CD4-positive, alpha-beta T cell treated with Interleukin-6 at 100 ng/mL for 8 hours (primary cell): ENCODE measurements around the gene CORO1C.
"Not testable (repeated sequence)": the region's sequence is repeated elsewhere in the genome, so short reads cannot be mapped to it uniquely, and the experiment has no call there.

ENCODE experiments used
- DNase-seq: peaks from one replicate; pipeline ENCODE4 v3.0.0-alpha.2; 2020; ENCODE audit warnings: mixed read lengths, low spot score

The CORO1C gene

DNA sequence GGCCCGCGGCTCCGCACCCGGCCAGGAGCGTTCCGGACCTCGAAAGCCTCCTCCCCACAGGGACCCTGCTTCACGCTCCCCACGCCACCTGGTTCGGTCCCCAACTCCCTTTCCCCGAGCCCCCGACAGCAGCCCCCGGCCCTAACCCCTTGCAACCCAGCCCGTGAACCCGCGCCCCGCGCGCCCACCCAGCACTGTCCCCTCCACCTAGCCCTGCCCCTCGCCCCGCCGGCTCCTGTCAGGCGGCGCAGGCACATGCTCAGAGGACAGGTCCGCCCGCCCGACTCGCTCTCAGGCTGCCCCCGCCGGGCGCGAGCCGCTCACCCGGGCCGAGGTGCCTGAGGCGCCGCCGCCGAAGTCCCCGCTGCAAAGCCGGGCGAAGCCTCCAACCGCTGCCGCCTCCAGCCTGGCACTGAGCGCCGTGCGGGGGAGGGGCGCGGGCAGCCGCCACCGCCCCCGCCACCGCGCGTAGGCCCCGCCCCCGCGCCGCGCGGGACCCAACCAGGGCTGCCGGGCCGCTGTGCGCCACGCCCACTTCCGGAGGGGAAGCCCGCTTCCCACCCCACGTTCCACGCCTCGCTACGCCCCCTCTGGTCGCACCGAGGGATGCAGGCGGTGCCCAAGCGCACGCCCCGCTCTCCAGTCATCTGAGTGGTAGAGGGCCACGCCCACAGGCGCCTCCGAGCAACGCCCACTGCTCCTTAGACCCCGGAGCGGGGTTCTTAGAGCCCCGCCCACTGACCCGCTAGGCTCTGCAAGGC, at the start of gene CORO1C:
TSS of gene CORO1C (minus strand) at position 414 of the 761 bp plus-strand sequence. CDS start 30,200 bp downstream, outside the sequence.
- DNase-seq: peak; percentile 94

DNA sequence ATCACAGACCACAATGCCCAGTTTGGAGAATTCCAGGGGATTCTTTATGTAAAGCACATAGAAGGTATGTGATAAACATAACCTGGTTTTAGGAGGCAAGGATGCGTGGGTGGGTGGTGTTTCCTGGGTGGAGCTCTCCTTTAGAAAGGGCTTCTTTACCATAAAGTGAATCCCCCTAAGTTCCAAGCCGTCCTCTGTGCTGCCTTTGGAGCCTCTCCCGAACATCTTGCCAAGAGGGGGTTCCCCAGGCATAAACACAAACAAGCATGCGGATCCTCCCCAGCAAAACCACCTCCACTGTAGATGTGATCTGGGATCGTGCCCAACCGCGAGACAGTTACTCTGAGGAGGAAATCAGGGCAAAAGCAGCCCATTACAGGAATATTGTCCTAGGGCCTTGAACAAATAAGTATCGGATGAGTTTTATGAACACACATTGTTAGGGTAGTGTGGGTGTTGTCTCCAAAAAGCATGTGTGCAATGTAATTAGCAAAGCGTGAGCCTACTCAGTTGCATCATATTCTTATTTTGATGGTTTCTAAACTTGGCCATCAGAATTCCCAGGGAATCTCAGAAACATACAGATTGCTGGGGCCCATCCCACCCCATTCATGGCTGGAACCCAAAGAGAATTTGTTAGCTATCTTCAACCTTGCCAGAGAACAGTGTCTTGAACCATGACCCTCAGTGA, 48.8 kb upstream of the CORO1C start:
- no peak for DNase-seq

DNA sequence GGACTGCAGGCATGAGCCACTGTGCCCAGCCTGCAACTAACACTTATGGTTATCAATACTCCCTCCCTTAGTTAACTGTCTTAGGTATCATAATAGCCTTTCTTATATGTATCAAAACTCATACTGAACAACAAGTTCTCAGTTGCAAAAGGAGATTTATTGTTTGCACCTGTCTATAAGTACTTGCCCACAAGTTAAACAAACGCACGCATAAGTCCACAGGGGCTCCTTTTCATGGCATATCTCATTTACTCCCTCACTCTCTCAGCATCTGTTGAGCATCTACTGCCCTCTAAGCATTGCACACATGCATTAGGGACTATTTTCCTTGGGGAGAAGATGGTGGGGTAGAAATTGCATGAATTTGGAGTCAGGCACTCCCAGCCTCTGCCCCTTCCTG, 46.7 kb upstream of the CORO1C start:
- no peak for DNase-seq

DNA sequence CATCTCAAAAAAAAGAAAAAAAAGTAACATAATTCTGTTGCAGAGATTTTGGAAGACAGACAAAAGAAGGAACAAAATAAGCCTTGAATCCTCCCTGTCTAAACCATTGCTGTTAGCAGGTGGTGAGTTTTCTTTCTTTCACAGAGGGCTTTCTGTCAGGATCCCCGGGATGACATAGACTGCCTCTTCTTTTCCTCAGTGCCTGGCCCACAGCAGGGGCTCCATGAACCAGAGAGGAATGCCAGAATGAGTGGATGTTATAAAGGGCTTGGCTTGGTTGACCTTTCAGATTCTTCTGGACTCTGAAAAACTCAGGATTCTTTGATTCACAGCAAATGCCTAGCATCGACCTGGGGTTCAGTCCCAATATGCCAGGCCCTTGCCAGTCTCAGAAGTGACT, 45.8 kb upstream of the CORO1C start:
- DNase-seq: no peak

DNA sequence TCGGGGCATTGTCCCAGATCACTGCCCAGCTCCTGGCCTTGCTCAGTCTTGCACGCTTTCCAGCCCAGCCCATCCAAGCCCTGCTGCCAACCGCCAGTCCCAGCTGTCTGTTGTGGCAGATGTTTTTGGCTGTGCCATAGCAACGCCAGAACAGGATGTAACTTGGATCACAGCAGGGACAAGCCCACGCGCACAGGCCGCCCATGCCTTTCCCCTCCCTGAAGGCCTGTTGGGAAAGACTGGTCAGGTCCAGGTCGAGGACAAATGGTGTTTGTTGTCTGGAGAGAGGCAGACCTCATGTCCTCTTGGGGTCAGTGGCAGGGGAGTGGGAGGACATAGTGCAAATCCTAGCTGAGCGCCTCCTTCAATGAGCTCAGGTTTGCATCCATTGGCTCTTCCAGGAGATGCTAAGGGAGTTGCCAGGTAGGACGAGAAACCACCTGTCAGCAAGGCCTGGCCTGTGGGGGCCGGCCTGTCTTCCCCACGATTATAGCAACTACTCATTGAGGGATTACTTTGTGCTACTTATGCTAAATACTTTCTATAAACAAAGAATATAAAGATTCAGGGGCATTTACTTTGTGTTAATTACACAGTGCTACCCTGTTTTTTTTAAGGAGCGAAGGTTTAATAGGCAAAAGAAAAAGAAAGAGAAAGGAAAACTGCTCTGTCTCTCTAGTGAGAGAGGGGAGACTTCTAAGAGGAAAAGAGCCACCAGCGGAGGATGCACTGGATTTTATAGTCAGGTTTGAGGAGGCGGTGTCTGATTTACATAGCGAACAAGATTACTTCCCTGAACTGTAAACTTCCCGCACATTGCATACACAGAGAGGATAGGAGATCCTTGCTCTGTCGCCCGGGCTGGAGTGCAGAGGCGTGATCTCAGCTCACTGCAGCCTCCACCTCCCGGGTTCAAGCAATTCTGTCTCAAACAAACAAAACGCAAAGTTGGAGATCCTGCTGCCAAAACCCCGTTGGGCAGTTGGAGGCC, 42.8 kb upstream of the CORO1C start:
- no peak for DNase-seq

DNA sequence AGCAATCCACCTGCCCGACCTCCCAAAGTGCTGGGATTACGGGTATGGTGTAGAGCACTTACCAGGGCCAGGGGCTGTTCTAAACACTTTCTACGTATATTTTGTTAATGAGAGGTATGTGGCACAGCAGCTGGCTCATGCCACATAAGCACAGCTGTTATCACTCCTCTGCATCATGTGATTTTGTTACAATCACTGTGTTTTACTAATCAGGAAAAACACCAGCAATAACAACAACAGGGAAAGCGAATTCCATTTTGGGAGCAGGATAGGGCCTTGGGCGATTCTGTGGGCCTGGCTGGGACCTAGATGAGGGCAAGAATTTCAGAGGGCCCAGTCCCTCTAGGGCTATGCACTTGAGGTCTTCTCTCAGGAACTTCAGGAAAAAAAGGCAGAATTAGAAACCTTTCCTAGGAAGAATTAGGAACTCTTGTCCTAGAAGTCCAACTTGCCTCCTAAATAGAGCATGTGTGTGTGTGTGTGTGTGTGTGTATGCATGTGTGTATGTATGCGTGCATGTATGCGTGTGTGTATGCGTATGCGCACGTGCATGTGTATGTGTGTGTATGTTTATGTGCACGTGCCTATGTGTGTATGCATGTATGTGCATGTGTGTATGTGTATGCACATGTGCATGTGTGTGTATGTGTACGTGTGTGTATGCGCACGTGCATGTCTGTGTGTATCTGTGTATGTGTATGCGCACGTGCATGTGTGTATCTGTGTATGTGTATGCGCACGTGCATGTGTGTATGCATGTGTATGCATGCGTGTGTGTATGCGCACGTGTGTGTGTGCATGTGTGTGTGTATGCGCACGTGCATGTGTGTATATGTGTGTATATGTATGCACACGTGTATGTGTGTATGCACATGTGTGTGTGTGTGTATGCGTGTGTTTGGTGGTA, 41.8 kb upstream of the CORO1C start:
- DNase-seq: no peak

DNA sequence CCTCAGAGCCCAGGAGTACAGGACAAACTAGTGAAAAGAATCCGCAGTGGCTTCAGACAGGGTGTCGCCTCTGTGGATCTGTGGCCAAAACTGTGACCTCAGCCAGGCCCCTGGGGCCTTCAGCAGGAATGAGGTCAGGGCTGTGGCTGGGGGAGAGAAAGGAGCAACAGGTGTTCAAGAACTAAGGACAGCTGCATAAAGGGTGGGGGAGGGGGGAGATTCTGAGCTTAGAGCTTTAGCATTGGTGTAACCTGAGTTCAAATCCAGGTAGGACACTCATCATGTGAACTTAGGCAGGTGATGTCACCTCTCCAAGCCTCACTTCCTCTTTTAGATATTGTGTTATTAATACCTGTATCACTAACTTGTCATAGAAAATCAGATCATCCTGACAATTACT, 40.9 kb upstream of the CORO1C start:
- DNase-seq: no peak

DNA sequence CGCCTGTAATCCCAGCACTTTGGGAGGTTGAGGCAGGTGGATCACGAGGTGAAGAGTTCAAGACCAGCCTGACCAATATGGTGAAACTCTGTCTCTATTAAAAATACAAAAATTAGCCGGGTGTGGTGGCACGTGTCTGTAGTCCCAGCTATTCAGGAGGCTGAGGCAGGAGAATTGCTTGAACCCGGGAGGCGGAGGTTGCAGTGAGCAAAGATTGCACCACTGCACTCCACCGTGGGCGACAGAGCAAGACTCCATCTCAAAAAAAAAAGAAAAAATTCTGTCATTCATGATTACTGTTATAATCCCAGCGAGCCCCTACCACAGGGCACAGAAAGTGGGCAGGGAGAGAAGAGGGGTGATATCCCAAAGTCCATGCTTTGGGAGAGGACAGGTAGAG, 40.5 kb upstream of the CORO1C start:
- DNase-seq: not testable (repeated sequence)

DNA sequence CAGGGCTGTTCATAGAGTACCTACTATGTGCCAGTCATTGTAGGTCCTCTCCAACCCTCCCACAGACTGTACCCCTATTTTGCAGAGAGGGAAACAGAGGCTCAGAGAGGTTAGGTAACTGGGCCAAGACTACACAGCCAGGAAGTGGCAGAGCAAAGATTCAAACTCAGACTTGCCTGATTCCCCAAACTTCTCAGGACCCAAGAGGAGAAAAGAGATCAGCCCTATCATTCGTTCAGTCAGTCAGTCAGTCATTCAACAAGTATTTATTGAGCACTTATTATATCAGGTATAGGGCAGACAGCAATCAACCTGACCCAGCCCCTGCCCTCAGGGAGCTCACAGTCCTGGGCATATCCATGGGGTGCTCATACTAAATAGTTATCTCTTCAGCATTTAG, 39.6 kb upstream of the CORO1C start:
- no peak for DNase-seq

DNA sequence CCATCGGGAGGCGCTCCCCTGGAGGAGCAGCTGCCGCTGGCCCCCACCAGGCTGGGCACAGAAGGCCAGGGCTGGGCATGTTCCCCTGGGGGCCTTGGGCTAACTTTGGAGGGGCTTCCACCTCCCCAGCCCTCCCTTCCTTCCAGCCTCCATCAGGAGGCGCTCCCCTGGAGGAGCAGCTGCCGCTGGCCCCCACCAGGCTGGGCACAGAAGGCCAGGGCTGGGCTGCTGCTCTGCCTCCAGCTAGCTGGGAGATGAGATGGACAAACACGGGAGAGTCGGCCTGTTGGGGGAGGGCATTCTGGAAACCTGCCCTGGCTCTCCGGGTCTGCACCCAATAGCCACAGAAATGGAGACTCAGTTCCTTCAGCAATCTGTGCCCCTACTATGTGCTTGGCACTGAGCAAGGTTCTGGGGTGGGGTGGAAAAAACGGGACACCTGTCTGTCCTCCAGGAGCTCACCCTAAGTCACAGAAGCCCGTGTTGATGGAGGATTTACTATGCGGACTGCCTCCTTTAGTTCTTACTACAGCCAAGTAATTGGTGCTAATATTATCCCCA, 39.0 kb upstream of the CORO1C start:
- no peak for DNase-seq

DNA sequence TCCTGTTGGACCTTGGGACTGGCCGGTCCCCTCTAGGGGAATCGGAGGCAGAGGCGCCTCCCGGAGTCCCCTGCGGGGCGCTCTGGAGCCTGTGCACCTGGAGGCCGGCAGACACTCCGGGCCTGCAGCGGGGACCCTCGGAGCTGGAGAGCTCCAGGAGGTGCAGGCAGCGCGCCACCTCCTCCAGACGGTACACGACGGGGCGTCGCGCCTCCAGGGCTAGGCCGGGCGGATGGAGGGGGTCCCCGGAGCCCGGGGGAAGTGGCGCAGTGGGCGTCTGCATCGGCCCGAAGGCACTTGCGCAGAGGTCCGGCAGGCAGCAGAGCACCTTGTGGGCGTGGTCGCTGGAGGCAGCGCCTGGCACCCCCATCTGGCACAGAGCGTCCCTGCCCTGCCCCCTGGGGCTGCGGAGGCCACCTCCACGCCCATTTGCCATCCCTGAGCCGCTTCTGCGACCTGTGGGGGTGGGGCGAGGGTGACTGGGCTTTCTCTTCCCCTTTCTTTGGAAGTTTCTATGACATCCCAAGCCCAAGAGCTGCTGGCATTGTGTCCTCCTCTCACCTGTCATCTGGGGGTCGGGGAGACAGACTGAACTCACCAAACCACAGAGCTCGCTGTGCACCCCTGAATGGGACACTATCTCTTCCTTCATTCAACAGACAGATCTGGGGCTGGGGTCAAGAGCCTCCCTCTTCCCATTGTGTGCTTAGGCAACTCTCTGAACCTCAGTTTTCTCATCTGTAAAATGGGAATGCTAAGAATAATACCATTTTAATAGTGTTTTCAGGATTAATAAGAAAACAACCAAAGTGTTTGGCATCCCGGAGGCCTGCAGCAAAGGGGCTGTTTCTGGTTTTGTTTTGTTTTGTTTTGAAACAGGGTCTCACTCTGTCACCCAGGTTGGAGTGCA, 37.5 kb upstream of the CORO1C start:
- DNase-seq: no peak

DNA sequence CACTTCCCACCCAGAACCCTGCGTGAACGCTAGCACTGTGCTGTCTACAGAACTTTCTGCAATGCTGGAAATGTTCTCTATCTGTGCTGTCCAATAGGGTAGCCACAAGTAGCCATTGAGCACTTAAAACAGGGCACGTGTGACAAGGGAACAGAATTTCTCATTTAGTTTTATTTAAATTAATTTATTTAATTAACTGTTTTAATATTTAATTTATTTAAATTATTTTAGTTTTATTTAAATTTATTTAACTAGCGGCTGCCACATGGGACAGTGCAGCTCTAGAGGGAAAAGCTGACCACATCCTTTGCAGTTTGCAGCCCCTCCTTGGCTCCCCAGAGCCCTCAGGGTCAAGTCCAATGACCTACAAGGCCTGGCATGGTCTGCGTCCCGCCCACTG, 35.0 kb upstream of the CORO1C start:
- DNase-seq: no peak

DNA sequence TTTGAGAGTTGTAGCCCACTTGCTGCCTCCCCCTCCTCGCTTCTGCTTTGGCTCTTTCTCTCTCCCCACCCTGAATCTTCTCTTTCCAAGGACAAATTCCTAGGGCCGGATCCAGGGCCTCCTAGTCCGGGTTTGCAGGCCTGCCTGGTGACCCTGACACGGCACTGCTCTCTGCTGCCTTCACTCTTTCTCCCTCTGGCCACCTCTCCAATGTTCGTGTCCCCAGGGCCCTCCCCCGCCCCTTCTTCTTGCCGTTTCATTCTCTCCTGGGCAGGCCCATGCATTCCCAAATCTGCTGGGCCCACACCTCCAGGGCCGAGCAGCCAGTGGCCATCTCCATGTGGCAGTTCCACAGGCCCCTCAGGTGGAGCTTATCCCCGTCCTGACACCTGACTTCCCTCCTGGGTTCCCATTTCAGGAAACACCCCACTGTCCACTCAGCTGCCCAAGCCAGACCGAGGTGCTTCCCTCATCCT, 34.0 kb upstream of the CORO1C start:
- DNase-seq: no peak

DNA sequence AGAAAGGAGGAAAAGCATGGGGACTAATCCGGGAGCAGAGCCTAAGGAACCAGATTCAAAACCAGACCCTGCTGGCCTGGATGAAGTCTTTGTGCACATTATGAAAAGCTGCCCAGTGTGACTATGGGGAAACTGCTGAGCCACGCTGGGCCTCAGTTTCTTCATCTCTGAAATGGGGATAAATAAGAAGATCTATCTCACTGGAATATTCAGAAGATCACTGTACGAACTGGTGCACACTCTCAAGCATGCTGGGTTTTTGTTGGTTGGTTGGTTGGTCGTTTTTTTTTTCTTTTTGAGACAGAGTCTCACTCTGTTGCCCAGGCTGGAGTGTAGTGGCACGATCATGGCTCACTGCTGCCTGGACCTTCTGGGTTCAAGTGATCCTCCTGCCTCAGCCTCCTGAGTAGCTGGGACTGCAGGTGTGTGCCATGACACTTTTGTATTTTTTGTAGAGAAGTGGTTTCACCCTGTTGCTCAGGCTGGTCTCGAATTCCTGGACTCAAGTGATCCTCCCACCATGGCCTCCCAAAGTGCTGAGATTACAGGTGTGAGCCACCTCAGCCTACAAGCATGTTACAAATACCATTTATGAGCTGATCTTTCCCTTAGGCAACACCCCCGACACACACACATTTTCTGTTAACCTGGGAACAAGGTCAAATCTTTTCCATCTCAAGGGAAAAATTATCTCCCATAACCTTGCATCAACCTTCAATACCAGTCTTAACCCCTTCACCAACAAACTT, 33.4 kb upstream of the CORO1C start:
- no peak for DNase-seq

DNA sequence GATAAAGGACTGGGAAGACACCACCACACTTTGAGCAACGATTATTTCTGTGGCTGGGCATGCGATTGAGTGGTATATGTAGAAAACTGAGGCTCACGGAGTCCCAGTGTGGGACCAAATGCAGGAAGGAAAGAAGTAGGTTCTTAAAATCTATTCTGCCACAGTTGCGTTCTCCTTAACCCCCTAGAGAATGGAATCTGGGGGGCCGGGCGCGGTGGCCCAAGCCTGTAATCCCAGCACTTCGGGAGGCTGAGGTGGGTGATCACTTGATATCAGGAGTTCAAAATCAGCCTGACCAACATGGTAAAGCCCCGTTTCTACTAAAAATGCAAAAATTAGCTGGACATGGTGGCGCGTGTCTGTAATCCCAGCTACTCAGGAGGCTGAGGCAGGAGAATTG, 29.9 kb upstream of the CORO1C start:
- DNase-seq: no peak

DNA sequence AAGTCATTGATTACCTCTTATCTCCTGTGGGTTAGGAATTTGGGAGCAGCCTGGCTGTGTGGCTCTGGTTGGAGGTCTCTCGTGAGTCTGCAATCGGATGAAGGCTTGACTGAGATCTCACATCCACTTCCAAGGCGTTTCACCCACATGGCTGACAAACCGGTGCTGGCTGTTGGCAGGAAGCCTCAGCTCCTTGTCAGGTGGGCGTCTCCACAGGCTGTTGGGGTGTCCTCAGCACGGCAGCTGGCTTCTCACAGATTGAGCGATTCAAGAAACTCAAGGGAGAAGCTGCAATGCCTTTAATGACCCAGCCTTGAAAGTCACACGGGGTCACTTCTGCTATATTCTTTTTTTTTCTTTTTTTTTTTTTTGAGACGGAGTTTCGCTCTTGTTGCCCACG, 28.6 kb upstream of the CORO1C start:
- no peak for DNase-seq

DNA sequence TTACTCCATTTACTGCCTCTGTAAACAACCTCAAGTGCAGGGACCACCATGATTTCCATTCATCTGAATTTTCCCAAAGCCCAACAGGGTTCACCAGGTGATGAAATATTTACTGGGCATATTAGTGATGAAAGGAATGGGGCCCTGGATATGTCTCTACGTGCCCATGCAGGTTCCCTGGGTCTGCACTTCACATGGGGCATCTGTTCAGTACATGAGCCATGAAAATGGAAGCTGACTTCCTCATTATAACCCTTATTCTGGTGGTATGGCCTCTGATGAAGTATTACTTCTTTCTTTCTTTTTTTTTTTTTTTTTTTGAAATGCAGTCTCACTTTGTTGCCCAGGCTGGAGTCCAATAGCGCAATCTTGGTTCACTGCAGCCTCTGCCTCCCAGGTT, 26.5 kb upstream of the CORO1C start:
- DNase-seq: no peak

DNA sequence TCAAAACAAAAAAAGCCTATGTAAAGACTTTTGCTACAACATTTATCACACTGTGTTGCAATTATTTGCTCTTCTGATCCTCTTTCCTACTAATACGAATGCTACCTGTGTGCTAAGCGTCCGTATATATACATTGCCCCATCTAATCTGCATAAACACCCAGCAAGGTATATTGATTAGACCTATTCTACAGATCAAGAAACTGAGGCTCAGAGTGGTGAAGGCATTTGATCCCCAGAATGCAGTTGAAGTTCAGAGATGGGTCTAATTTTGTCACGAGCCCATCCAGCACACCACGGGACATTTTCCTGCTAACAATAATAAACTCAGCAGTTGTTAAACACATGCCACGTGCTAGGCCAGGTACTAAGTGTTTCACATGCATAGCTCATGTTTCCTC, 25.1 kb upstream of the CORO1C start:
- DNase-seq: no peak

DNA sequence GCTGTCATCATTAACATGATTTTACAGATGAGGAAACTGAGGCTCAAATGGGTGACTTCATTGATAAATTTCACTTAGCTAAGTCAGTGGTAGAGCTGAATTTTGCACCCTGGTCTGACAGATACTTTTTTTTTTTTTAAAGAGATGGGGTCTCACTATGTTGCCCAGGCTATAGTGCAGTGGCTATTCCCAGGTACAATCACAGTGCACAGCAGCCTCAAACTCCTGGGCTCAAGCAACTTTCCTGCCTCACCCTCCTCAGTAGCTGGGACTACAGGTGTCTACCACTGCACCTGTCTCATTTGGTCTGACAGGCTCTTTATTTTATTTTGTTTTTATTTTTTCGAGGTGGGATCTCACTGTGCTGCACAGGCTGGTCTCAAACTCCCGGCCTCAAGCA, 24.2 kb upstream of the CORO1C start:
- DNase-seq: no peak
